Measurements from ENCODE around the gene EPHB2.

- TF ChIP-seq CTCF (IDR thresholded peaks at IDR 0.05) (no peak), EP300 (IDR thresholded peaks at IDR 0.05) (no peak)
Observed at GRCh38 chr1:22970096-22970495, 259.5 kb downstream of the EPHB2 start.

Measured in suprapubic skin (tissue), 3 donors.